Neural crest cell (in vitro differentiated cells): Measurements from ENCODE around the gene PRR29. TPM values are rescaled to one million over a fixed set of nuclear protein-coding genes. Genes with fewer than 3 reads are reported as not detected.
A peak's percentile ranks its signal among the peaks of the same experiment; 100 is the strongest.
"Not testable (repeated sequence)": the region's sequence is repeated elsewhere in the genome, so short reads cannot be mapped to it uniquely, and the experiment has no call there.

Experiments used
- DNase-seq: peaks from one replicate; pipeline ENCODE4 v3.0.0; 2021; ENCODE audit warnings: low read depth, mixed read lengths, low spot score
- H3K27ac Mint-ChIP-seq: one replicate; pipeline ENCODE4 v1.8.0; 2021; ENCODE audit warnings: mild to moderate bottlenecking, mixed read lengths; ENCODE audit not compliant: unreplicated experiment
- H3K27me3 Mint-ChIP-seq: 2 replicates; pipeline ENCODE4 v1.8.0; 2021; ENCODE audit warnings: low read depth, mild to moderate bottlenecking, mixed read lengths
- H3K36me3 Mint-ChIP-seq: 2 replicates; pipeline ENCODE4 v1.8.0; 2021; ENCODE audit warnings: low read depth, mild to moderate bottlenecking, mixed read lengths
- H3K4me1 Mint-ChIP-seq: 2 replicates; pipeline ENCODE4 v1.8.0; 2021; ENCODE audit warnings: mixed read lengths
- H3K4me3 Mint-ChIP-seq: one replicate; pipeline ENCODE4 v1.8.0; 2021; ENCODE audit warnings: mild to moderate bottlenecking, mixed read lengths
- H3K9me3 Mint-ChIP-seq: 2 replicates; pipeline ENCODE4 v1.8.0; 2021; ENCODE audit warnings: mixed read lengths
- CTCF ChIP-seq: fragments of 200-600 bp; sonication (generic); conservative IDR thresholded peaks from 2 replicates; pipeline ENCODE4 v1.5.0; 2021; ENCODE audit warnings: antibody characterized with exemption, mild to moderate bottlenecking
- total RNA-seq: library from RNA; stranded (reverse); gene quantifications from 2 replicates; pipeline ENCODE4 v1.2.1, GENCODE V29; 2021

Gene PRR29
- total RNA-seq, 1 donor from 2014 or later, result 0.82 TPM

DNA sequence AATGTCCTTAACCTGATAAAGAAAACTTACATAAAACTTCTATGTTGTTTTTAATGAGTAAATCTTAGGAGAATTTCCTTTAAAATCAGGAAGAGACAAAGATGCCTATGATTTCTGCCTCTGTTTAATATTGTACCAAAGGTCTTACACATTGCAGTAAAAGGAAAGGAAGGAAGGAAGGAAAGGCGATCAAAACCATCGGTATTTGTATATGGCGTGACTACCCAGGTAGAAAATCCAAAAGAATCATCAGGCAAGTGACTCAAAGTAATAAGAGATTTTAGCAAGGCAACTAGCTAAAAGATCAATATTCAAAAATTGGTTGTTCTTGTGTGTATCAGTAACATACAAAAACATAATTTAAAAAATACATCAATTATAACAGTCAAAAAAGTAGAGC, 18.8 kb downstream of the PRR29 start:
- Mint-ChIP-seq H3K4me1 (peaks cover 8% of the 10 kb centered on the region), H3K27me3 (peaks cover 2% of the 10 kb centered on the region), H3K4me3 (no peak overlapping the region), H3K36me3 (no peaks in the 10 kb centered on the region), H3K27ac (no peak overlapping the region), H3K9me3 (no peaks in the 10 kb centered on the region)
- no peak for TF ChIP-seq CTCF
- no peak for DNase-seq

- H3K36me3 Mint-ChIP-seq, result no peaks in the 10 kb centered on the region
- no peak overlapping the region for H3K27ac Mint-ChIP-seq
- no peak overlapping the region for H3K4me3 Mint-ChIP-seq
- no peak for DNase-seq
- no peaks in the 10 kb centered on the region for H3K9me3 Mint-ChIP-seq
- peaks cover 2% of the 10 kb centered on the region for H3K27me3 Mint-ChIP-seq
- peak; percentile 54 for TF ChIP-seq CTCF
- peaks cover 8% of the 10 kb centered on the region for H3K4me1 Mint-ChIP-seq
Measured at GRCh38 chr17:64017381-64017980, 19.3 kb downstream of the PRR29 start.

DNA sequence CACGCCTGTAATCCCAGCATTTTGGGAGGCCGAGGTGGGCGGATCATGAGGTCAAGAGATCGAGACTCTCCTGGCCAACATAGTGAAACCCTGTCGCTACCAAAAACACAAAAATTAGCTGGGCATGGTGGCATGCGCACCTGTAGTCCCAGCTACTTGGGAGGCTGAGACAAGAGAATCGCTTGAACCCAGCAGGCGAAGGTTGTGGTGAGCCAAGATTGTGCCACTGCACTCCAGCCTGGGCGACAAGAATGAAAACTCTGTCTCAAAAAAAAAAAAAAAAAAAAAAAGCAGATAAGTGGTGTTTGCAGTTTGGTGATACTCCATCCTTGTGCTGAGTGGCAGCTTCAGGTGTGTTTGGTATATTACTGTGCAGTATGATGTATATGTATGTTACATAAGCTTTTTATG, 21.4 kb downstream of the PRR29 start:
- H3K36me3 Mint-ChIP-seq, H3K4me3 Mint-ChIP-seq, H3K4me1 Mint-ChIP-seq, DNase-seq, H3K27ac Mint-ChIP-seq, H3K9me3 Mint-ChIP-seq, H3K27me3 Mint-ChIP-seq: not testable (repeated sequence)

DNA sequence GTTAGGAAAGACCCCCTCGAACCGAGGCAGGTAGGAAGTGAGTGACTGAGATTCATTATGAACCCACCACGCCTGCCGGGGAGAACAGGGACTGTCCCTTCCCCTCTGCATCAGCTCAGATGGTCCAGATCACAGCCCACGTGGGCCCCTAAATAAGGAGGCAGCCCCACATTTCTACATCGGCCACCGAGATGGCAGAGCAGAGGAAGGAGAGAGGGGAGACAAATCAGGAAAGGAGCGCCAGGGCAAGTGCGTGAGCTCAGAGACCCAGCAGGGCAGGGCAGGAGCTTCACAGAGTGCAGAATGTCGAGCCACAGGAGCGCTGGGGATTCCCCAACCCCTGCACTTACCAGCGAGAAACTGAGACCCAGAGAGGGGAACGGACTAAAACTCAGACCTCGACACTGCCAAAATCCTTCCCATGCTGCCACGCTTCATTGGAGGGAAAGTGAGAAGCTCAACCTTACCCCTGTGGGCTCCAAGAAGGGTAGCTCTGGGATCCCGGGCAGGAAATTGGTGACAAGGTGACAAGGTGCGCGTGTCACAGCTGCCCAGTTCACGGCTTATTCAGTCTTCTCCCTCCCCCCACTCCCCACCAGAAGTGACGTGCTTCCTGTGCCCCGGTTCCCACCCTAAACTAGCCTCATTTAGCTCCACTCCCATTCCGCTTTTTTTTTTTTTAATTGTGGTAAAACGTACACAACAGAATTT, 22.1 kb downstream of the PRR29 start, which contains the start of gene ICAM2:
Gene ICAM2, minus strand, starts transcription at position 578 of the 711 bp plus-strand sequence. CDS start 13,942 bp downstream, outside the sequence.
- Mint-ChIP-seq H3K9me3 (no peaks in the 10 kb centered on the region), H3K4me3 (no peak within 1 kb of the TSS)

DNA sequence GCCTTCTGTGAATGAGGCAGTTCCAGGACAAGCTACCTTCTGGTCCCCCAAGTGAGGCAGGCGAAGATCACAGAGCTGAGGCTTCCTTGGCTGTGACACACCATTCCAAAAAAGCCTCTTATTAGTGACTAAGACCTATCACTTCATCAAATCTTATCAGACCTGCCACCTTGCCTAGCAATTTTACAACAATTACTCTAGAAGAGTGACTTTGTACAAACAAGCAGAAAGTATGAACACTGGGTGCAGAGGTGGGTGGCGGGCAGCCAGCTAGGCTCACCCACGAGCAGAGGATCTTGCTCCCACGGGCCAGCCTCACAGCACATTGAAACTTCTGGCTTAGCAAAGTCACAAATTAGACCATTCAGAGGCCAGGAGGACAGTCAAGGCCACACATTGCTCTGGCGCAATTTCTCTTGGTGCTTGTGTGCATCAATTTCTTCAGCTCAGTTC, 24.5 kb downstream of the PRR29 start:
- H3K4me1 Mint-ChIP-seq, result peaks cover 7% of the 10 kb centered on the region
- no peak overlapping the region for H3K27ac Mint-ChIP-seq
- no peak overlapping the region for H3K4me3 Mint-ChIP-seq
- no peaks in the 10 kb centered on the region for H3K9me3 Mint-ChIP-seq
- TF ChIP-seq CTCF, result no peak
- peaks cover 8% of the 10 kb centered on the region for H3K27me3 Mint-ChIP-seq
- DNase-seq, result no peak
- no peaks in the 10 kb centered on the region for H3K36me3 Mint-ChIP-seq

More for the DNA sequence above, 22.1 kb downstream of the PRR29 start, which contains the start of gene ICAM2:
- Mint-ChIP-seq H3K36me3 (no peaks in the 10 kb centered on the region), H3K4me1 (peaks cover 8% of the 10 kb centered on the region), H3K27ac (peak within 1 kb of the TSS; percentile 91), H3K27me3 (no peaks in the 10 kb centered on the region)
- DNase-seq, result no peak
- TF ChIP-seq CTCF, result no peak

DNA sequence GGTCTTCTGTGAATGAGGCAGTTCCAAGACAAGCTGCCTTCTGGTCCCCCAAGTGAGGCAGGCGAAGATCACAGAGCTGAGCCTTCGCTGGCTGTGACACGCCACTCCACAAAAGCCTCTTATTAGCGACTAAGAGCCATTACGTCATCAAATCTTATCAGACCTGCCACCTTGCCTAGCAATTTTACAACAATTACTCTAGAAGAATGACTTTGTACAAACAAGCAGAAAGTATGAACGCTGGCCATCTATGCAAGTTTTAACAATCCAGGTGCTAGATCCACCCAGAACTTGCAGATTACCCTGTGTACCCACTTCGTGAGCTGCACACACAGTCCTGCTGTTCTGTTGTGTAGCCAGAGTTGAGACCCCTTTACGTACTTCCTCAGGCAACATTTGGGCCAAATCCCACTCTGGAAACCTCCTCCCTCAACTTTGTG, 26.1 kb downstream of the PRR29 start:
- H3K27me3 Mint-ChIP-seq, result peaks cover 8% of the 10 kb centered on the region
- H3K4me1 Mint-ChIP-seq, result peaks cover 7% of the 10 kb centered on the region
- DNase-seq, result no peak

More for the DNA sequence above, 26.1 kb downstream of the PRR29 start:
- Mint-ChIP-seq H3K36me3 (no peaks in the 10 kb centered on the region), H3K9me3 (no peaks in the 10 kb centered on the region), H3K27ac (no peak overlapping the region), H3K4me3 (no peak overlapping the region)
- TF ChIP-seq CTCF, result no peak
